ENCODE data around the gene LMBR1L. TPM values are rescaled to one million over a fixed set of nuclear protein-coding genes. Genes with fewer than 3 reads are reported as not detected.
"Not testable (repeated sequence)": the region's sequence is repeated elsewhere in the genome, so short reads cannot be mapped to it uniquely, and the experiment has no call there.

Gene LMBR1L
- total and polyA plus RNA-seq, 2 of the 13 experiments (the other 11 are each of a cell fraction or from before 2014, with no cell fraction given): 12.2 to 65.9 TPM

- TF ChIP-seq, protein P1, sequence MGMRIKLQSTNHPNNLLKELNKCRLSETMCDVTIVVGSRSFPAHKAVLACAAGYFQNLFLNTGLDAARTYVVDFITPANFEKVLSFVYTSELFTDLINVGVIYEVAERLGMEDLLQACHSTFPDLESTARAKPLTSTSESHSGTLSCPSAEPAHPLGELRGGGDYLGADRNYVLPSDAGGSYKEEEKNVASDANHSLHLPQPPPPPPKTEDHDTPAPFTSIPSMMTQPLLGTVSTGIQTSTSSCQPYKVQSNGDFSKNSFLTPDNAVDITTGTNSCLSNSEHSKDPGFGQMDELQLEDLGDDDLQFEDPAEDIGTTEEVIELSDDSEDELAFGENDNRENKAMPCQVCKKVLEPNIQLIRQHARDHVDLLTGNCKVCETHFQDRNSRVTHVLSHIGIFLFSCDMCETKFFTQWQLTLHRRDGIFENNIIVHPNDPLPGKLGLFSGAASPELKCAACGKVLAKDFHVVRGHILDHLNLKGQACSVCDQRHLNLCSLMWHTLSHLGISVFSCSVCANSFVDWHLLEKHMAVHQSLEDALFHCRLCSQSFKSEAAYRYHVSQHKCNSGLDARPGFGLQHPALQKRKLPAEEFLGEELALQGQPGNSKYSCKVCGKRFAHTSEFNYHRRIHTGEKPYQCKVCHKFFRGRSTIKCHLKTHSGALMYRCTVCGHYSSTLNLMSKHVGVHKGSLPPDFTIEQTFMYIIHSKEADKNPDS (CRISPR knock-in tag; IDR thresholded peaks at IDR 0.05): 0 out of 2 replicates have a peak, but pooled peaks have one; percentile 0
Measured at GRCh38 chr12:49129332-49130150, 18.9 kb upstream of the LMBR1L start (continued).

- POLR2A ChIA-PET; H3K9me3 ChIP-seq (ENCODE audit: low read length); in situ Hi-C loops (cut with HindIII; ENCODE audit: extremely low pct_ligation_motif_present, low pct_unique_long_range_greater_than_20kb); H3K4me3 ChIP-seq (replicated peaks in 1 of 3; ENCODE audit: insufficient read depth in 1 of 3, low read depth in 2 of 3, low read length in 3 of 3); CTCF ChIA-PET (ENCODE audit: low intra/inter-chr PET ratio, low total read pairs); BruUV-seq (replicated peaks); ATAC-seq; H3K9ac ChIP-seq (ENCODE audit: insufficient read depth, low read depth, low read length); FAIRE-seq; H3K4me2 ChIP-seq (ENCODE audit: low read depth, low read length); H2AFZ ChIP-seq (ENCODE audit: low read length); DNase-seq (ENCODE audit: low spot score); H3K27ac ChIP-seq (ENCODE audit: extremely low read length, insufficient read depth, low read length); H3K27me3 ChIP-seq (ENCODE audit: control insufficient read depth in 1 of 2, insufficient read depth in 2 of 2, low read length in 2 of 2): not testable (repeated sequence)
- H3K79me2 ChIP-seq (ENCODE audit: insufficient read depth, low read length): peaks cover 19% of the 10 kb centered on the region
- H3K36me3 ChIP-seq (replicated peaks in 1 of 2; ENCODE audit: control insufficient read depth in 1 of 2, insufficient read depth in 2 of 2, low read length in 2 of 2): peaks cover 7 to 23% of the 10 kb centered on the region in 2 experiments
- intact Hi-C loops (cut with micrococcal nuclease; ENCODE audit: unreplicated experiment): loop anchor here (10.0 kb wide), 1 partner anchor 1897 kb away; the partner anchor contains the start of gene SLC11A2
- 100% methylated on average over 5 of the region's 8 CpGs for WGBS (ENCODE audit: low lambda C conversion rate)
- H4K20me1 ChIP-seq (ENCODE audit: insufficient read depth, low read length): peaks cover 17% of the 10 kb centered on the region
- peaks cover 33% of the 10 kb centered on the region for H3K4me1 ChIP-seq (ENCODE audit: insufficient read depth, low read length)
Measured at GRCh38 chr12:49127971-49128370, 17.3 kb upstream of the LMBR1L start.
